ENCODE results near the gene NHEJ1. TPM values are rescaled to one million over a fixed set of nuclear protein-coding genes. Genes with fewer than 3 reads are reported as not detected.

Gene NHEJ1
- total RNA-seq, 2 donors from 2014 or later: 8.9 to 9.3 TPM

GRCh38 chr2:219058541-219059374 lies 101.9 kb downstream of the NHEJ1 start:
- intact Hi-C loops (cut with DNase I): loop anchor here (5.0 kb wide), 3 partner anchors 59 to 244 kb away; no protein-coding TSS in a partner anchor
- ATAC-seq (peak; percentile 90), DNase-seq (peak; percentile 86 to 92 (median 88))
- peaks cover 5 to 28% of the 10 kb centered on the region in 2 donors for H3K27me3 ChIP-seq
- TF ChIP-seq POLR2A (IDR thresholded peaks at IDR 0.05): no peak
- TF ChIP-seq CTCF (IDR thresholded peaks at IDR 0.05): no peak
- peaks cover 45% of the 10 kb centered on the region for H3K4me1 ChIP-seq
- 3 to 5% methylated on average over 18 to 40 of the region's 42 CpGs for WGBS, 2 donors
- H3K4me3 ChIP-seq: no peak overlapping the region
- H3K9me3 ChIP-seq: no peaks in the 10 kb centered on the region
- no peaks in the 10 kb centered on the region for H3K36me3 ChIP-seq (replicated peaks in 1 of 2; ENCODE audit: insufficient read depth in 1 of 2, low read depth in 2 of 2)
- H3K27ac ChIP-seq: no peak overlapping the region

- intact Hi-C loops (cut with DNase I): loop anchor here (5.0 kb wide), 3 partner anchors 59 to 244 kb away; no protein-coding TSS in a partner anchor
- Histone ChIP-seq H3K4me3 (no peak overlapping the region), H3K27ac (no peak overlapping the region), H3K9me3 (no peaks in the 10 kb centered on the region), H3K36me3 (replicated peaks in 1 of 2; ENCODE audit: insufficient read depth in 1 of 2, low read depth in 2 of 2) (no peaks in the 10 kb centered on the region), H3K4me1 (peaks cover 45% of the 10 kb centered on the region), H3K27me3 (peaks cover 5 to 23% of the 10 kb centered on the region in 2 donors)
- WGBS, 2 donors: 7% methylated on average over 51 of the region's 52 CpGs; no CpG with 5 or more reads in 1 of the 2 donors
- TF ChIP-seq POLR2A (IDR thresholded peaks at IDR 0.05) (no peak), CTCF (IDR thresholded peaks at IDR 0.05) (peak; percentile 92 to 98 (median 96))
- DNase-seq: peak; percentile 81 to 85 (median 84)
- ATAC-seq: peak; percentile 85
These were observed 102.7 kb downstream of the NHEJ1 start for GRCh38 chr2:219057709-219058540.

- no peak overlapping the region for H3K27ac ChIP-seq
- peaks cover 45% of the 10 kb centered on the region for H3K4me1 ChIP-seq
- DNase-seq (peak in 1 of 4 donors; percentile 17), ATAC-seq (no peak)
- intact Hi-C loops (cut with DNase I): loop anchor here (5.0 kb wide), 3 partner anchors 60 to 245 kb away; no protein-coding TSS in a partner anchor
- no peak overlapping the region for H3K4me3 ChIP-seq
- 21 to 24% methylated on average over 8 to 39 of the region's 40 CpGs for WGBS, 2 donors
- no peaks in the 10 kb centered on the region for H3K36me3 ChIP-seq (replicated peaks in 1 of 2; ENCODE audit: insufficient read depth in 1 of 2, low read depth in 2 of 2)
- TF ChIP-seq POLR2A (IDR thresholded peaks at IDR 0.05): no peak
- no peak for TF ChIP-seq CTCF (IDR thresholded peaks at IDR 0.05)
- H3K27me3 ChIP-seq: peaks cover 5 to 23% of the 10 kb centered on the region in 2 donors
- no peaks in the 10 kb centered on the region for H3K9me3 ChIP-seq
These were observed 103.5 kb downstream of the NHEJ1 start for GRCh38 chr2:219056896-219057708.

GRCh38 chr2:219056176-219056895 lies 104.3 kb downstream of the NHEJ1 start:
- H3K27me3 ChIP-seq: peaks cover 5 to 20% of the 10 kb centered on the region in 2 donors

More at GRCh38 chr2:219056176-219056895, 104.3 kb downstream of the NHEJ1 start:
- WGBS, 2 donors: 47 to 60% methylated on average over 5 to 9 of the region's 9 CpGs
- peak; percentile 25 to 74 (median 55) for DNase-seq
- no peak overlapping the region for H3K27ac ChIP-seq
- no peaks in the 10 kb centered on the region for H3K36me3 ChIP-seq (replicated peaks in 1 of 2; ENCODE audit: insufficient read depth in 1 of 2, low read depth in 2 of 2)
- no peaks in the 10 kb centered on the region for H3K9me3 ChIP-seq
- no peak overlapping the region for H3K4me3 ChIP-seq
- ATAC-seq: no peak
- TF ChIP-seq CTCF (IDR thresholded peaks at IDR 0.05) (no peak), POLR2A (IDR thresholded peaks at IDR 0.05) (no peak)
- peaks cover 45% of the 10 kb centered on the region for H3K4me1 ChIP-seq
- intact Hi-C loops (cut with DNase I): loop anchor here (5.0 kb wide), 3 partner anchors 61 to 246 kb away; no protein-coding TSS in a partner anchor

All from body of pancreas (tissue), 4 donors.